ENCODE data around the gene TRPC3. TPM values are rescaled to one million over a fixed set of nuclear protein-coding genes. Genes with fewer than 3 reads are reported as not detected.

The TRPC3 gene
- total RNA-seq, 1 experiment from 2014 or later: 0.25 TPM

DNA sequence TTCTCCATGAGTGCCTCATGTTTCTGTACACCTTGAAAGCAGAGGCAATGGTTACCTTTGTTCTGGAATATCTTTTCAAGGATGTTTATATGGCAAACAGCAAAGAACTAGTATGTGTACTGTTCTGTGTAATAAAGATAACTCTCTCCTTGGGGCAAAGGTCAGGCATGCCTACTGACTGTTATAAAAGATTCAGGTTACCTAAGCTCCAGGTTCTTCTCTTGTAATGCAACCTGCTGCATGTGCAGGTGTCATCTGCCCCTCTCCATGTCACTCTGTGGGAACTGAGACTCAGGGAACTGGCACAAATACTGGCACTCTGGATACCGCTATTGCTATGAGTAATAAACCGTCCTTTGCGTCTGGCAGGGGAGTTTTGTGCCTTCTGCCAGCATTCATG is 5.4 kb upstream of the TRPC3 start:
- Histone ChIP-seq H2AFZ (ENCODE audit: low read depth, low read length, poor library complexity, severe bottlenecking) (no peak overlapping the region), H3K4me1 (ENCODE audit: control insufficient read depth in 1 of 2, insufficient read depth in 2 of 2, low read length in 2 of 2) (no peaks in the 10 kb centered on the region), H3K9me3 (ENCODE audit: control insufficient read depth in 1 of 2, insufficient read depth in 1 of 2, low read depth in 1 of 2, low read length in 2 of 2) (no peaks in the 10 kb centered on the region), H3K4me2 (ENCODE audit: low read length) (no peak overlapping the region), H4K20me1 (ENCODE audit: insufficient read depth) (no peaks in the 10 kb centered on the region), H3K9me2 (ENCODE audit: insufficient read depth) (no peaks in the 10 kb centered on the region), H3K27ac (ENCODE audit: low read depth, low read length) (no peak overlapping the region), H3K27me3 (ENCODE audit: insufficient read depth, low read length) (no peaks in the 10 kb centered on the region), H3K79me2 (ENCODE audit: insufficient read depth, low read length) (no peaks in the 10 kb centered on the region), H3K36me3 (ENCODE audit: control insufficient read depth in 1 of 2, insufficient read depth in 2 of 2, low read length in 2 of 2) (no peaks in the 10 kb centered on the region), H3K4me3 (replicated peaks in 1 of 2; ENCODE audit: low read depth in 1 of 2, low read length in 2 of 2) (no peak overlapping the region), H3K9ac (ENCODE audit: low read length) (no peak overlapping the region)
- ChIA-PET RAD21 (ENCODE audit: low non-redundant PET in 1 of 2, low total read pairs in 2 of 2, uncharacterized antibody in 2 of 2, unreplicated experiment in 2 of 2) (no interaction called here), POLR2A (no interaction called here), CTCF (interaction anchor here (0.6 kb wide), 1 partner anchor 1962 kb away, joined by 4 read pairs; no protein-coding TSS in a partner anchor)
- intact Hi-C loops (cut with micrococcal nuclease): no loop called here
- no peak for DNase-seq (ENCODE audit: low read depth, low spot score)
- no peak for ATAC-seq
- no TSS peak for BruUV-seq (replicated peaks)
- no peak for TF ChIP-seq ZFX (IDR thresholded peaks at IDR 0.05)
- no peak for TF ChIP-seq JUND (IDR thresholded peaks at IDR 0.05)

DNA sequence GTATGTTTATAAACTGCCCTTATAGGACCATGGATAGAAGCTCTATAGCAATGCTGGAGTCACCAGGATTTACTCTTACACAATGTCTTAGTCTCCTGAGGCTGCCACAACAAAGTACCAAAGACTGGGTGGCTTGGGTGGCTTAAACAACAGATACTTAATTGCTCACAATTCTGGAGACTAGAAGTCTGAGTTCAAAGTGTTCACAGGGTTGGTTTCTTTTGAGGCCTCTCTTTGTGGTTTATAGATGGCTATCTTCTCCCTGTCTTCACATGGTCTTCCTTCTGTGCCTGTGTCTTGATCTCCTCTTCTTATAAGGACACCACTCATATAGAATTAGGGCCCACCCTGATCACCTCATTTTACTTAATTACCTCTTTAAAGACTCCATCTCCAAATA is 2.0 kb upstream of the TRPC3 start:
- Histone ChIP-seq H3K9me2 (ENCODE audit: insufficient read depth) (no peaks in the 10 kb centered on the region), H3K4me2 (ENCODE audit: low read length) (no peak overlapping the region), H3K27ac (ENCODE audit: low read depth, low read length) (no peak overlapping the region), H4K20me1 (ENCODE audit: insufficient read depth) (no peaks in the 10 kb centered on the region), H3K4me1 (ENCODE audit: control insufficient read depth in 1 of 2, insufficient read depth in 2 of 2, low read length in 2 of 2) (peaks cover 0 to 11% of the 10 kb centered on the region in 2 experiments; a peak in 1 of 4 replicates), H3K79me2 (ENCODE audit: insufficient read depth, low read length) (no peaks in the 10 kb centered on the region), H3K36me3 (ENCODE audit: control insufficient read depth in 1 of 2, insufficient read depth in 2 of 2, low read length in 2 of 2) (no peaks in the 10 kb centered on the region), H3K9ac (ENCODE audit: low read length) (no peak overlapping the region), H3K9me3 (ENCODE audit: control insufficient read depth in 1 of 2, insufficient read depth in 1 of 2, low read depth in 1 of 2, low read length in 2 of 2) (no peaks in the 10 kb centered on the region), H3K27me3 (ENCODE audit: insufficient read depth, low read length) (no peaks in the 10 kb centered on the region), H2AFZ (ENCODE audit: low read depth, low read length, poor library complexity, severe bottlenecking) (no peak overlapping the region), H3K4me3 (replicated peaks in 1 of 2; ENCODE audit: low read depth in 1 of 2, low read length in 2 of 2) (no peak overlapping the region)
- POLR2A ChIA-PET: no interaction called here
- BruUV-seq (replicated peaks): no TSS peak
- intact Hi-C loops (cut with micrococcal nuclease): no loop called here
- CTCF ChIA-PET: no interaction called here
- no peak for DNase-seq (ENCODE audit: low read depth, low spot score)
- RAD21 ChIA-PET (ENCODE audit: low non-redundant PET in 1 of 2, low total read pairs in 2 of 2, uncharacterized antibody in 2 of 2, unreplicated experiment in 2 of 2): no interaction called here
- ATAC-seq: no peak
- TF ChIP-seq EZH2phosphoT487 (IDR thresholded peaks at IDR 0.05; ENCODE audit: borderline replicate concordance): no peak
- TF ChIP-seq, protein P1, sequence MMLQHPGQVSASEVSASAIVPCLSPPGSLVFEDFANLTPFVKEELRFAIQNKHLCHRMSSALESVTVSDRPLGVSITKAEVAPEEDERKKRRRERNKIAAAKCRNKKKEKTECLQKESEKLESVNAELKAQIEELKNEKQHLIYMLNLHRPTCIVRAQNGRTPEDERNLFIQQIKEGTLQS (IDR thresholded peaks at IDR 0.05): no peak
- no peak for TF ChIP-seq YY1 (IDR thresholded peaks at IDR 0.05; ENCODE audit: extremely low read depth, insufficient replicate concordance, low read depth, low read length)
- TF ChIP-seq, protein P2, sequence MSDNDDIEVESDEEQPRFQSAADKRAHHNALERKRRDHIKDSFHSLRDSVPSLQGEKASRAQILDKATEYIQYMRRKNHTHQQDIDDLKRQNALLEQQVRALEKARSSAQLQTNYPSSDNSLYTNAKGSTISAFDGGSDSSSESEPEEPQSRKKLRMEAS (IDR thresholded peaks at IDR 0.05): no peak
- TF ChIP-seq POLR2AphosphoS5 (IDR thresholded peaks at IDR 0.05; ENCODE audit: low read depth, low read length): no peak
- no peak for TF ChIP-seq EGR1 (IDR thresholded peaks at IDR 0.05; ENCODE audit: low read depth)
- TF ChIP-seq, protein P3, sequence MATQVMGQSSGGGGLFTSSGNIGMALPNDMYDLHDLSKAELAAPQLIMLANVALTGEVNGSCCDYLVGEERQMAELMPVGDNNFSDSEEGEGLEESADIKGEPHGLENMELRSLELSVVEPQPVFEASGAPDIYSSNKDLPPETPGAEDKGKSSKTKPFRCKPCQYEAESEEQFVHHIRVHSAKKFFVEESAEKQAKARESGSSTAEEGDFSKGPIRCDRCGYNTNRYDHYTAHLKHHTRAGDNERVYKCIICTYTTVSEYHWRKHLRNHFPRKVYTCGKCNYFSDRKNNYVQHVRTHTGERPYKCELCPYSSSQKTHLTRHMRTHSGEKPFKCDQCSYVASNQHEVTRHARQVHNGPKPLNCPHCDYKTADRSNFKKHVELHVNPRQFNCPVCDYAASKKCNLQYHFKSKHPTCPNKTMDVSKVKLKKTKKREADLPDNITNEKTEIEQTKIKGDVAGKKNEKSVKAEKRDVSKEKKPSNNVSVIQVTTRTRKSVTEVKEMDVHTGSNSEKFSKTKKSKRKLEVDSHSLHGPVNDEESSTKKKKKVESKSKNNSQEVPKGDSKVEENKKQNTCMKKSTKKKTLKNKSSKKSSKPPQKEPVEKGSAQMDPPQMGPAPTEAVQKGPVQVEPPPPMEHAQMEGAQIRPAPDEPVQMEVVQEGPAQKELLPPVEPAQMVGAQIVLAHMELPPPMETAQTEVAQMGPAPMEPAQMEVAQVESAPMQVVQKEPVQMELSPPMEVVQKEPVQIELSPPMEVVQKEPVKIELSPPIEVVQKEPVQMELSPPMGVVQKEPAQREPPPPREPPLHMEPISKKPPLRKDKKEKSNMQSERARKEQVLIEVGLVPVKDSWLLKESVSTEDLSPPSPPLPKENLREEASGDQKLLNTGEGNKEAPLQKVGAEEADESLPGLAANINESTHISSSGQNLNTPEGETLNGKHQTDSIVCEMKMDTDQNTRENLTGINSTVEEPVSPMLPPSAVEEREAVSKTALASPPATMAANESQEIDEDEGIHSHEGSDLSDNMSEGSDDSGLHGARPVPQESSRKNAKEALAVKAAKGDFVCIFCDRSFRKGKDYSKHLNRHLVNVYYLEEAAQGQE (IDR thresholded peaks at IDR 0.05; ENCODE audit: low read depth): no peak
- TF ChIP-seq ZFX (IDR thresholded peaks at IDR 0.05): no peak
- TF ChIP-seq, protein P4, sequence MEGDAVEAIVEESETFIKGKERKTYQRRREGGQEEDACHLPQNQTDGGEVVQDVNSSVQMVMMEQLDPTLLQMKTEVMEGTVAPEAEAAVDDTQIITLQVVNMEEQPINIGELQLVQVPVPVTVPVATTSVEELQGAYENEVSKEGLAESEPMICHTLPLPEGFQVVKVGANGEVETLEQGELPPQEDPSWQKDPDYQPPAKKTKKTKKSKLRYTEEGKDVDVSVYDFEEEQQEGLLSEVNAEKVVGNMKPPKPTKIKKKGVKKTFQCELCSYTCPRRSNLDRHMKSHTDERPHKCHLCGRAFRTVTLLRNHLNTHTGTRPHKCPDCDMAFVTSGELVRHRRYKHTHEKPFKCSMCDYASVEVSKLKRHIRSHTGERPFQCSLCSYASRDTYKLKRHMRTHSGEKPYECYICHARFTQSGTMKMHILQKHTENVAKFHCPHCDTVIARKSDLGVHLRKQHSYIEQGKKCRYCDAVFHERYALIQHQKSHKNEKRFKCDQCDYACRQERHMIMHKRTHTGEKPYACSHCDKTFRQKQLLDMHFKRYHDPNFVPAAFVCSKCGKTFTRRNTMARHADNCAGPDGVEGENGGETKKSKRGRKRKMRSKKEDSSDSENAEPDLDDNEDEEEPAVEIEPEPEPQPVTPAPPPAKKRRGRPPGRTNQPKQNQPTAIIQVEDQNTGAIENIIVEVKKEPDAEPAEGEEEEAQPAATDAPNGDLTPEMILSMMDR (IDR thresholded peaks at IDR 0.05 in 2 of 3, conservative IDR thresholded peaks at IDR 0.05 in 1 of 3; ENCODE audit: borderline replicate concordance in 1 of 3, insufficient read depth in 1 of 3, low read depth in 2 of 3, low read length in 2 of 3): no peak
- no peak for TF ChIP-seq SP1 (IDR thresholded peaks at IDR 0.05; ENCODE audit: low read depth)
- TF ChIP-seq, protein P5, sequence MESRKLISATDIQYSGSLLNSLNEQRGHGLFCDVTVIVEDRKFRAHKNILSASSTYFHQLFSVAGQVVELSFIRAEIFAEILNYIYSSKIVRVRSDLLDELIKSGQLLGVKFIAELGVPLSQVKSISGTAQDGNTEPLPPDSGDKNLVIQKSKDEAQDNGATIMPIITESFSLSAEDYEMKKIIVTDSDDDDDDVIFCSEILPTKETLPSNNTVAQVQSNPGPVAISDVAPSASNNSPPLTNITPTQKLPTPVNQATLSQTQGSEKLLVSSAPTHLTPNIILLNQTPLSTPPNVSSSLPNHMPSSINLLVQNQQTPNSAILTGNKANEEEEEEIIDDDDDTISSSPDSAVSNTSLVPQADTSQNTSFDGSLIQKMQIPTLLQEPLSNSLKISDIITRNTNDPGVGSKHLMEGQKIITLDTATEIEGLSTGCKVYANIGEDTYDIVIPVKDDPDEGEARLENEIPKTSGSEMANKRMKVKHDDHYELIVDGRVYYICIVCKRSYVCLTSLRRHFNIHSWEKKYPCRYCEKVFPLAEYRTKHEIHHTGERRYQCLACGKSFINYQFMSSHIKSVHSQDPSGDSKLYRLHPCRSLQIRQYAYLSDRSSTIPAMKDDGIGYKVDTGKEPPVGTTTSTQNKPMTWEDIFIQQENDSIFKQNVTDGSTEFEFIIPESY (IDR thresholded peaks at IDR 0.05; ENCODE audit: extremely low read depth, insufficient replicate concordance, low read length): no peak
- no peak for TF ChIP-seq FOSL1 (IDR thresholded peaks at IDR 0.05; ENCODE audit: low read depth)

All from HCT116 (cell line).